Muscle of back (tissue), 13 donors: ENCODE measurements around the gene CITED1. TPM values are rescaled to one million over a fixed set of nuclear protein-coding genes. Genes with fewer than 3 reads are reported as not detected.
A peak's percentile ranks its signal among the peaks of the same experiment; 100 is the strongest.
"Not testable (repeated sequence)": the region's sequence is repeated elsewhere in the genome, so short reads cannot be mapped to it uniquely, and the experiment has no call there.

Experiments
- DNase-seq, 3 donors: peaks; one replicate each; pipeline versions ENCODE4 v3.0.0 to v3.0.0-alpha.2; 2013
- long read RNA-seq, 9 donors: transcript quantifications; one replicate each; lab custom pipeline, GENCODE V29; 2026
- polyA plus RNA-seq, 10 donors: library from polyadenylated mRNA; unstranded; fragments of 120-200 nt; gene quantifications; one replicate each; pipeline ENCODE4 v1.2.1, GENCODE V29; 2013; ENCODE audit not compliant: insufficient read length in 10 of 10

CITED1 gene, protein sequence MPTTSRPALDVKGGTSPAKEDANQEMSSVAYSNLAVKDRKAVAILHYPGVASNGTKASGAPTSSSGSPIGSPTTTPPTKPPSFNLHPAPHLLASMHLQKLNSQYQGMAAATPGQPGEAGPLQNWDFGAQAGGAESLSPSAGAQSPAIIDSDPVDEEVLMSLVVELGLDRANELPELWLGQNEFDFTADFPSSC
- 10 to 100 TPM in 9 of 10 donors, 1 to 10 TPM in 1; 7.9 to 17.8 (median 14.0) TPM for polyA plus RNA-seq
- long read RNA-seq, donor 1, transcript CITED1-207 (3 exons, 820 nt) = minor isoform, 5 of 20 reads
- long read RNA-seq, donor 1, transcript CITED1-202 (3 exons, 886 nt) = minor isoform, 5 of 20 reads
- long read RNA-seq, donor 1, transcript CITED1-201 (3 exons, 1,231 nt) = major isoform, 7 of 20 reads
- long read RNA-seq, donor 1, partial matches to known transcripts = 0 of 20 reads
- long read RNA-seq, donor 1, other reads (novel, unspliced or antisense) = 0 of 20 reads
- long read RNA-seq, donor 2, partial matches to known transcripts = 0 of 5 reads
- long read RNA-seq, donor 2, other reads (novel, unspliced or antisense) = 0 of 5 reads
- long read RNA-seq, donor 3 = 0 reads
- long read RNA-seq, donor 4, partial matches to known transcripts = 0 of 5 reads
- long read RNA-seq, donor 4, other reads (novel, unspliced or antisense) = 0 of 5 reads
- long read RNA-seq, donor 5, transcript CITED1-201 (3 exons, 1,231 nt) = major isoform, 11 of 13 reads
- long read RNA-seq, donor 5, partial matches to known transcripts = 0 of 13 reads
- long read RNA-seq, donor 5, other reads (novel, unspliced or antisense) = 0 of 13 reads
- long read RNA-seq, donor 6, transcript CITED1-201 (3 exons, 1,231 nt) = major isoform, 5 of 7 reads
- long read RNA-seq, donor 6, partial matches to known transcripts = 0 of 7 reads
- long read RNA-seq, donor 6, other reads (novel, unspliced or antisense) = 0 of 7 reads
- long read RNA-seq, donor 7, transcript CITED1-201 (3 exons, 1,231 nt) = major isoform, 8 of 9 reads
- long read RNA-seq, donor 7, partial matches to known transcripts = 0 of 9 reads
- long read RNA-seq, donor 7, other reads (novel, unspliced or antisense) = 0 of 9 reads
- long read RNA-seq, donor 8, transcript CITED1-201 (3 exons, 1,231 nt) = major isoform, 5 of 7 reads
- long read RNA-seq, donor 8, partial matches to known transcripts = 0 of 7 reads
- long read RNA-seq, donor 8, other reads (novel, unspliced or antisense) = 0 of 7 reads
- long read RNA-seq, donor 9, partial matches to known transcripts = 0 of 2 reads
- long read RNA-seq, donor 9, other reads (novel, unspliced or antisense) = 0 of 2 reads

DNA sequence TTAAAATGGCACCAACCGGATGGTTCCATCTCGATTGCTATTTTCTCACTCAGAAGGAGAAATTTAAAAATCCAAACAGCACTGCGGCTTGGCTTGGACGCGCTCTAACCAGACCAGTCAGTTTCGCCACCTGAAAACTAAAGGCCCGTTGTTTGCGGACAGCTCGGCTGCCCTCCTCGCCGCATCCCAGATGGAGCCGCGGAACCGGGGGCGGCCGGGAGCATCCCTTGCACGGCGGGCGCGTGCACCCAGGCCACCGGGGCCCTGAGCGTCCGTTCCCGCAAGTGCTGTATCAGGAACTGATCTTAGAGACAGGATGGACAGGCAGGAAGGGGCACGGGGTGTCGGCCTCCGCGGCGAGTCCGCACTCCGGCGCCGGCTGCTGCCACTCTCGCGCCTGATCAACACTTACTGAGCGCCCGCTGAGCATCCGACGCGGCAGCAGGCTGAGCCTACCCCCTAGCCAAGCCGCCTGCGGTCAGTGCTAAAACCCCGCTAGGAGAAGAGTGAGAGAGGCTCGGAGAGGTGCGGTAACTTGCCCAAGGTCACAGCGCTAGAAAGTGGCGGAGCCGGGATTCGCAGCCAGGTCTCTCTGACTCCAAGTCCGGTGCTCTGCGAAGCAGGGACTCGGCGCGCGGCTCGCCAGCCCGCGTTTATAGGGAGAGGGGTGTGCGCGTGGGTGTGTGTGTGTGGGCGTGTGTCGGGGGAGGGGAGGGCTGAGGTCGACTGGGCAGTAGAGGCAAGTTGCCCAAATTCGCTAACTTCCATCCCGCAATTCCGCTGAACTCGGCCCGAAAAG, at the start of gene CITED1:
Gene CITED1, minus strand, starts transcription at position 629 of the 799 bp plus-strand sequence. CDS start 3,045 bp downstream, outside the sequence.
- DNase-seq = peak in 2 of 3 donors; percentile 42 to 71

GRCh38 chrX:72352786-72353185, 47.1 kb upstream of the CITED1 start:
- no peak for DNase-seq

DNA sequence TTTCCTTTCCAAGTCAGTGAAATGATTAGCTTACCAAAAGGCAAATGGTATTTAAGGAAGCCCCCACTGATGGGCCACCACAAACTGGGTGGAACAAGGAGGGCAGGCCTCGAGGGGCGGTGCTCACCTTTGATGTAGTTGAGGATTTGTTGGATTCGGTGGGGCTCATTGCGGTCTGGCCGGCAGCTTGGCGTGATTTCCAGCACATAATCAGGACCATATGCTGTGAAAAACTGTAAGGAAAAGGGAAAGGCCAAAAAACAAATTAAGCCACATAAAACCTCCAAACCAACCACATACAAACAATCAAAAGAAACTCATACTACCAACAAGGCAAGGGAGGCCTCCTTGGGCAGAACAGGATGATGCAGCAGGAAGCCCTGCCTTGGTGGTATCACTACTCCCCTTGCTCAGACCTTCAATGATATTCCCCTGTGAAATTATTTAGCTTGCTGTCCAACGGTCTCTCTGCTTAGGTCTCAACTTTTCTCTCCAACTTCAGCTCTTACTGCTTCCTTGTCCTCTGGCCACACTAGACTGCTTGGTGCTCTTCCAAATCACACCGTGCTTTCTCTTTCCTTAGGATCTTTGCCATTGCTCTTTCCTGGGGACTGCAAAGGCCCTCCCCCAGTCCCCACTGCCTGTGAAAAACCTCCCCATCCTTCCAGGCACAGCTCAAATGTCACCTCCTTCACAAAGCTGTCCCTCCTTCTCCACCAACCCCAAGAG, 46.1 kb upstream of the CITED1 start:
- DNase-seq = peak; percentile 35 to 88 (median 81)

- no peak for DNase-seq
Measured at GRCh38 chrX:72349190-72349589, 43.5 kb upstream of the CITED1 start.

DNA sequence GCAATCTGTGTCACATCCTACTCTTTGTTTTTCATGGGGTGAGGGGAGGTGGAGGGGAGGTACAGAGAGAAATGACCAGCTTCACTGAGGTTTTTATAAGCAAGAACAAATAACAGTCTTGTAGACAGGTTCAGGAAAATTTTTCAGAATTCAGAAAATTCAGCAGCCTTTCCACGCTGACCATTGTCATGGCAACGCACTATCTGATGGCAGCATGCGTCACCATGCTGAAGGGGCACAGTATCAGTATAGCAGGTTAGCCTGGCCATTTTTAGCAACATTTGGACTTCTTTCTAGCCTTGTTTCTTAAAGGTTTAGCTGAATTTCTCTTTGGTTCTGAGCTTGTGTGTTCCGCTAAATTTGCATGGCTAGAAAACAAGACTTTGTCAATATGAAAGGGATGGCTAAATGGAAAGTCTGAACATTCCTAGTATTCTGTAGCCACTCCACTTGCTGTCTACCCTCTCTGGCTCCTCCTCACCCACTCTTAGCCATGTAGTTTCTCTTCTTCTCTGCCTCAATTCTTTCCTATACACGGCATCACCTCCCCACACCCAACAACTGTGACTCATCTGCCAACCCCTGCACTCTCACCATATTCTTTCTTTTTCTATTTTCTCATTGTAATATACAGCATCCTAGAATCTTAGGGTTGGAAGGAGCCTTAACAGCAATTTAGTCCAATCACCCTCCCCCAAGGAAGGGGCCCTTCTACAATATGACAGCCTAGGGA, 42.7 kb upstream of the CITED1 start:
- no peak for DNase-seq

DNA sequence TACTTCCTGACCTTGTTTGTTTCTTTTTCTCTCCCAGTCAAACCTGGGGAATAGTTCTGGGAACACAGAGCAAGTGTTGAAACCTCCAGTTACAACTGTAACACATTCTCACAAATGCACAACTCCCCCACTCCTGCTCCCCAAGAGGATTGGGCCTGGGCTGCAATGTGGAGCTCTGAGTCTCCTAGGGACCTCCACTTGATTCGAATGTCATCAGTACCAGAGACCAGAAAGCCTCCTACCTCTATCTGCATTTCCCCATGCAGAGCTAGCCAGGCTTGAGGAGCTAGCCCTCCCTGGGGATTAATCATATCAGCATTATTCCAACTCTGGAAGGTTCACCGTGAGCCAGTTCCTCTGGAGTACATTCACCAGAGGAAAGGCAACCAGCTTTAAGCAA, 41.7 kb upstream of the CITED1 start:
- no peak for DNase-seq

DNA sequence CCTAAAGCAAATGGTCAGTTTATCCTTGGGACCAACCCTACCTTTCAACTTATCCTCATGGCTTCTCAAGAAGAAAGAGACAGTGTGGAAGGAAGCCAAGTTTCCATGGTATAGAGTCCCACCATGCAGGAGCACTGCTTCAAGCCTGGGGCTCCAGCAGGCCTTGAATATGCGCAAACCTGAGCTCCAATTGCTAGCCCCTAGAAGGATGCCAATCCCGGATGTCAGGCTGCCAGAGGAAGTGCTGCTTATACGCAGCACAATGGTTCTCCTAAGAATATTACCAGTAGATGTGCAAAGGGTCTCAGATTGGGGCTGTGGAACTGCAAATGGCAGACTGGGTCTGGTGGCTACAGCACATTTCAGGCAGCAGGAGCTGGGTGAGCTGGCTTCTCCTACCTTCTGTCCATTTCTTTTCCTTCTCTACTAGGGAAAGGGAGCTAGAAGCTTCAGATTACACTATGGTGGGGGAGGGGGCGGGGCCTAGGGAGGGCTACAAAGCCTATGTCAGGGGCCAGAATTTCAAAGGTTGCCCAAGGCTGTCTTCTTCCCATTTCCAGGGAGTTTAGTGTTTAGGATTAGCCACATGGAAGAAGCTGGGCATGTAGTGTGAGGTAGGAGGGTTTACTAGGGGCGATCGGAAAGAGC, 40.7 kb upstream of the CITED1 start:
- DNase-seq = no peak

DNA sequence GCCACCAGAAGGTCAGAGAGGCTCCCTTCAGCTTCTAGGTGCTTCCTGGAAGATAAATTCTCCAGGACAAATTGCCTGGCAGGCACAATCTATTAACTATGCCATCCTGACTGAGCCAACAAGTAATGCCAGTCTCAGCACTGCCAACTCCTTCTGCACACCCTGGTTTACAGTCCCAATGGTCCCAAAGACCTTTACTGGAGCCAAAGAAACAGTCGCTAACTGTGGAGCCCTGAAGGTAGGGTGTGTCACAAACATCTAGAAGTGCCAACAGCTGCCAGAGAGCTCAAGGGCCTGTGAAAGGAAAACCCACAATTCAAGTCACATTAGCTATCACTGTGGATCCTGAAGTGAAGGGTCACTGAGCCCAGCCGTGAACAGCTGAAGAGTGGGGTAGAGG, 34.9 kb upstream of the CITED1 start:
- DNase-seq = no peak

GRCh38 chrX:72340041-72340440, 34.3 kb upstream of the CITED1 start:
- no peak for DNase-seq

GRCh38 chrX:72330131-72330530, 24.4 kb upstream of the CITED1 start:
- DNase-seq = no peak

- no peak for DNase-seq
Measured at GRCh38 chrX:72326605-72327300, 21.0 kb upstream of the CITED1 start.

DNA sequence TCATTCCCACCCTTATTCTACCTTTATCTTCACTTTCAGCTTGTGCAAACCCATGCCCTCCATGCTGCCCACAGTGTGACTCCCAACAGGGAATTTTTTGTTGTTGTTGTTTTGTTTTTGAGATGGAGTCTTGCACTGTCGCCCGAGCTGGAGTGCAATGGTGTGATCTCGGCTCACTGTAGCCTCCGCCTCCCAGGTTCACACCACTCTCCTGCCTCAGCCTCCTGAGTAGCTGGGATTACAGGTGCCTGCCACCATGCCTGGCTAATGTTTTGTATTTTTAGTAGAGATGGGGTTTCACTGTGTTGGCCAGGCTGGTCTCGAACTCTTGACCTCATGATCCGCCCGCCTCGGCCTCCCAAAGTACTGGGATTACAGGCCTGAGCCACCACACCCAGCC, 13.9 kb upstream of the CITED1 start:
- DNase-seq = not testable (repeated sequence)

DNA sequence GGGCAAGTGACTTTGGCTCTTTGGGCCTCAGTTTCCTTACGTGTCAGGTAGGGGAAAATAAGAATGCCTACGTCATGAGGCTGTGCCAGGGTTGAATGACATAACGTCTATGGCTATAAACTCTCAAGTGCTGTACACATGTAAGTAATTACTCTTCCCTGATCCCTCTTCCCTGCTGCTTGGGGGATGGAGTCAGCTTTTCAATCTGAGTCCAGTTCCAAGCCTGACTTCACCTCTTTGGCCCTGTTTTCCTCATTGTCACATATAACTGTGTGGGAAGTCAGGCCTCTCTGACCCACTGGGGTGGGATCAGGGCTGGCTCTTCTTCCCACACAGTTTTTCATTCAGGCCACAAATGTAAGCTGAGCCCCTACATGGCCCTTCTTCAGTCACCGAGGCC, 11.4 kb upstream of the CITED1 start:
- peak in 2 of 3 donors; percentile 49 to 73 for DNase-seq

- DNase-seq = peak in 2 of 3 donors; percentile 31 to 71
Measured at GRCh38 chrX:72316408-72317110, 10.8 kb upstream of the CITED1 start.

DNA sequence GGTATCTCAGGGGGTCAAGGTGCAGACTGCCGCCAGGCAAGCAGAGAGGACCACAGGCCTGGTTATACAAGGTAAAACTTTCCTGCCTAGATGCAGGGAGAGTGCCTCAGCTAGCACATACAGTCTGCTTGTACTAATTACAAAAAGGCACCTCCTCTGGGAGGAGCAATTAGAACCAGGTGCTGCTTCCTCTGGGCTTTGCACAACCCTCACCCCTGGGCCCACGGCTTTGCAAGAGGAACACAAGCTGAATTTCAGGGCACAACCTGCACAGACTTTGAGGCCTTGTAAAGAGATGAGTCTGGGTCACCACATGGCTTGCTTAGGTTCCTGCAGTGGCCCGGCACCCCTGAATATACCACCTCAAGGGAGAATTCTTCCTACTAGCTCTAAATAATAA, 9.2 kb upstream of the CITED1 start:
- no peak for DNase-seq

GRCh38 chrX:72313707-72314641, 8.3 kb upstream of the CITED1 start:
- DNase-seq = peak in 2 of 3 donors; percentile 76 to 78
